Measurements from ENCODE around the gene OR6P1. TPM values are rescaled to one million over a fixed set of nuclear protein-coding genes. Genes with fewer than 3 reads are reported as not detected.
A peak's percentile ranks its signal among the peaks of the same experiment; 100 is the strongest.

The OR6P1 gene
- polyA plus RNA-seq, 1 experiment, result not detected

DNA sequence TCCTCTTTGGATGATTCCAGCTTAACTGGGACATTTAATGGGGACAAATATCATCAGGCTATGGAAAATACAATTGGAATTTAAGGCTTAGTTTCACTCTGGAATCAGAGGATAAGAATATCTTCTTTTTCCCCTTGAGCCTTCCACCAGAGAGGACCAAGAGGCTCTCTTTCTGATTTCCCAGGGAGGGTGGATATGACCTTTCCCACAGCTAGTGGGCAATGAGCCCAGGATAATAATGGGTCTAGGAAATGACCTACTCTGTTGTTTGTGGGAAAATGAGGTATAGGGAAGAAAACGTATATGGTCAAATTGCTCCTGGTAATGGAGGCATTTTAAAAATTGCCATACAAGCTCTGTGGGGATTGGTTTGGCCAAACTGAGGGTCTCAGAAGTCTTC is 18.1 kb downstream of the OR6P1 start:
- no peak for TF ChIP-seq CTCF (IDR thresholded peaks at IDR 0.05; ENCODE audit: low read depth, low read length)
- Histone ChIP-seq H3K9me3 (ENCODE audit: control insufficient read depth, insufficient read depth, low read length) (no peaks in the 10 kb centered on the region), H3K27me3 (ENCODE audit: control insufficient read depth, insufficient read depth, low read length) (no peaks in the 10 kb centered on the region), H3K27ac (ENCODE audit: low read depth, low read length) (no peak overlapping the region), H3K4me3 (ENCODE audit: low read depth, low read length) (no peak overlapping the region)
- DNase-seq (ENCODE audit: low read depth, low spot score), result no peak
- ChIA-PET CTCF (no interaction called here), POLR2A (no interaction called here)

DNA sequence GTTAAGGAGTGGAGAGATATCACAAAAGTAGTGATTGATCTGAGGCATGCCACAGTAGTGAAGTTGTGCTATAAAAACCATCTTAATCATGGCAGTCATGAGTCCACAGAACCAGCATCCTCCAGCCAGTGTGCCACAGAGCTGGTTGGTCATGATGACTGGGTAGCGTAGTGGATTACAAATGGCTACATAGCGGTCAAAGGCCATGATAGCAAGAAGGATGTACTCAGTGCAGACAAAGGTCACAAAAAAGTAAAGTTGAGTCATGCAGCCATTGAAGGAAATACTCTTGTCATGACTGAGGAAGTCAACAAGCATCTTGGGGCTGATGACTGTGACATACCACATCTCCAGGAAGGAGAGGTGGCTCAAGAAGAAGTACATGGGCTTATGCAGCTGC is 22.8 kb downstream of the OR6P1 start:
- Histone ChIP-seq H3K27ac (ENCODE audit: low read depth, low read length) (peak overlapping the region; percentile 22), H3K27me3 (ENCODE audit: control insufficient read depth, insufficient read depth, low read length) (no peaks in the 10 kb centered on the region), H3K9me3 (ENCODE audit: control insufficient read depth, insufficient read depth, low read length) (no peaks in the 10 kb centered on the region), H3K4me3 (ENCODE audit: low read depth, low read length) (no peak overlapping the region)
- TF ChIP-seq CTCF (IDR thresholded peaks at IDR 0.05; ENCODE audit: low read depth, low read length), result no peak
- ChIA-PET POLR2A (no interaction called here), CTCF (no interaction called here)
- DNase-seq (ENCODE audit: low read depth, low spot score), result no peak

GRCh38 chr1:158537609-158538008 is 32.8 kb downstream of the OR6P1 start:
- no peak for TF ChIP-seq CTCF (IDR thresholded peaks at IDR 0.05; ENCODE audit: low read depth, low read length)
- CTCF ChIA-PET, result interaction anchor here (1.3 kb wide), 1 partner anchor 10 kb away, joined by 6 read pairs; no protein-coding TSS in a partner anchor
- H3K27ac ChIP-seq (ENCODE audit: low read depth, low read length), result no peak overlapping the region
- no peaks in the 10 kb centered on the region for H3K27me3 ChIP-seq (ENCODE audit: control insufficient read depth, insufficient read depth, low read length)
- no peak overlapping the region for H3K4me3 ChIP-seq (ENCODE audit: low read depth, low read length)
- POLR2A ChIA-PET, result no interaction called here
- DNase-seq (ENCODE audit: low read depth, low spot score), result no peak
- H3K9me3 ChIP-seq (ENCODE audit: control insufficient read depth, insufficient read depth, low read length), result no peaks in the 10 kb centered on the region

DNA sequence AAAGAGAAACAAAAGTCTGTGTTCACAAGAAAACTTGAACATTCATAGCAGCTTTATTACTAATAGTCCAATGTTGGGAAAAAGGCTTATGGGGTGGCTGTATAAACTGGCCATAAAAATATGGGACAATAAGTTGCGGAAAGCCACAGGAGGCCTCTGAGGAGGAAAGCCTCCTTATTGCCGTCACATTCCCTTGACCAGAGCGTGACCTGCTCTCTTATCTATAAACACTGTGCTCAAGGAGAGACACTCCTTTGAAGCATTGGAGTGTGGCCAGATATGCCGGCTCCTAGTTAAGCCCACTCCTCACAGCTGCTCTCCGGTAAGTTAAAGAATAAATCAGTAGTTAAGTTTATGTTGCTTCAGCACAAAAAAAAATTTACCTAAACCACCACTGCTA is 35.9 kb downstream of the OR6P1 start:
- H3K27me3 ChIP-seq (ENCODE audit: control insufficient read depth, insufficient read depth, low read length), result no peaks in the 10 kb centered on the region
- POLR2A ChIA-PET, result no interaction called here
- CTCF ChIA-PET, result no interaction called here

More for the DNA sequence above, 35.9 kb downstream of the OR6P1 start:
- H3K9me3 ChIP-seq (ENCODE audit: control insufficient read depth, insufficient read depth, low read length), result no peaks in the 10 kb centered on the region
- no peak for TF ChIP-seq CTCF (IDR thresholded peaks at IDR 0.05; ENCODE audit: low read depth, low read length)
- no peak overlapping the region for H3K4me3 ChIP-seq (ENCODE audit: low read depth, low read length)
- DNase-seq (ENCODE audit: low read depth, low spot score), result no peak
- H3K27ac ChIP-seq (ENCODE audit: low read depth, low read length), result no peak overlapping the region
